Transverse colon (tissue), 4 donors: ENCODE measurements around the gene NPRL2. TPM values are rescaled to one million over a fixed set of nuclear protein-coding genes. Genes with fewer than 3 reads are reported as not detected.
A peak's percentile ranks its signal among the peaks of the same experiment; 100 is the strongest.

Experiments used
- DNase-seq: peaks from one replicate; pipeline ENCODE4 v3.0.0-alpha.2; 2019
- H3K27ac ChIP-seq, 4 donors: fragments of 200-600 bp; sonication (generic); 2 replicates each; pipeline ENCODE4 v1.5.1; 2016 to 2018; ENCODE audit warnings: inconsistent platforms in 4 of 4
- H3K27me3 ChIP-seq: fragments of 200-600 bp; sonication (generic); 2 replicates; pipeline ENCODE4 v1.5.1; 2017; ENCODE audit warnings: inconsistent platforms
- H3K36me3 ChIP-seq, 4 donors: fragments of 200-600 bp; sonication (generic); 2 replicates each; pipeline ENCODE4 v1.5.1; 2017 to 2019; ENCODE audit warnings: inconsistent platforms in 4 of 4
- H3K4me1 ChIP-seq, 4 donors: fragments of 200-600 bp; sonication (generic); 2 replicates each; pipeline ENCODE4 v1.5.1; 2017 to 2020; ENCODE audit warnings: inconsistent platforms in 4 of 4
- H3K4me3 ChIP-seq, 4 donors: fragments of 200-600 bp; sonication (generic); 1 replicate in 1 of 4; 2 replicates in 3 of 4; pipeline versions ENCODE4 v1.5.1 to v1.6.1; 2017 to 2019; ENCODE audit warnings: inconsistent platforms in 4 of 4
- H3K9me3 ChIP-seq, 2 donors: fragments of 200-600 bp; sonication (generic); 2 replicates each; pipeline ENCODE4 v1.5.1; 2017 to 2019; ENCODE audit warnings: inconsistent platforms in 2 of 2
- CTCF ChIP-seq, 5 experiments: fragments of 200-600 bp in 3 of 5; fragments of 450-650 bp in 2 of 5; sonication (generic) in 3 of 5; IDR thresholded peaks; 1 replicate in 2 of 5; 2 replicates in 3 of 5; pipeline ENCODE4 v1.5.1; 2016 to 2017; ENCODE audit warnings: antibody characterized with exemption in 5 of 5, inconsistent platforms in 3 of 5, mild to moderate bottlenecking in 2 of 5, moderate library complexity in 1 of 5
- EP300 ChIP-seq: sonication (generic); formaldehyde crosslinking; IDR thresholded peaks from one replicate; pipeline ENCODE4 v1.6.1; 2017; ENCODE audit warnings: antibody characterized with exemption, low read depth
- POLR2A ChIP-seq: fragments of 450-650 bp; IDR thresholded peaks from one replicate; pipeline ENCODE4 v1.6.1; 2016; ENCODE audit warnings: antibody characterized with exemption, mild to moderate bottlenecking, moderate library complexity
- POLR2AphosphoS5 ChIP-seq, 3 donors: sonication (generic); formaldehyde crosslinking; IDR thresholded peaks; one replicate each; pipeline ENCODE4 v1.6.1; 2016; ENCODE audit warnings: antibody characterized with exemption in 3 of 3
- WGBS, 2 donors: methylation state at CpG; one replicate each; pipeline ENCODE4 v1.1.5; 2018; ENCODE audit warnings: low coverage in 1 of 2; 5-methylcytosine and 5-hydroxymethylcytosine counted together
- in situ Hi-C, 4 donors: fragments of 200-750 bp; cut with MboI; loops; one replicate each; pipeline versions ENCODE4 v1.15.0 to v1.15.1; 2017; ENCODE audit warnings: low sequenced_read_pairs in 3 of 4, low pct_ligation_motif_present in 1 of 4, low pct_unique_long_range_greater_than_20kb in 1 of 4
- intact Hi-C: fragments of 100-400 bp; cut with DNase I; formaldehyde crosslinking; loops from one replicate; pipeline ENCODE4 v1.15.1; 2023; ENCODE audit warnings: low total_unique reads
- total RNA-seq, 4 donors: library from RNA; depleted of rRNA; stranded (reverse); fragments of >200 nt; gene quantifications; one replicate each; pipeline ENCODE4 v1.1.0, GENCODE V29; 2016

Gene NPRL2
- total RNA-seq, 4 donors from 2014 or later, result 6.0 to 29.2 (median 13.1) TPM

- DNase-seq, result no peak
- WGBS, 2 donors, result 1% methylated on average over 21 of the region's 31 CpGs; no CpG with 5 or more reads in 1 of the 2 donors
- Histone ChIP-seq H3K4me3 (peak overlapping the region; percentile 49 to 91 (median 60)), H3K36me3 (peaks cover 0 to 1% (median under 1%) of the 10 kb centered on the region in 4 donors), H3K4me1 (peaks cover 26 to 71% (median 58%) of the 10 kb centered on the region in 4 donors), H3K27ac (peak overlapping the region; percentile 93 to 99 (median 98)), H3K9me3 (no peaks in the 10 kb centered on the region), H3K27me3 (no peaks in the 10 kb centered on the region)
- in situ Hi-C loops (no loop called here), intact Hi-C loops (loop anchor here (10.0 kb wide), 1 partner anchor 1948 kb away; the partner anchor contains the start of gene GLYCTK)
- TF ChIP-seq CTCF (IDR thresholded peaks at IDR 0.05), result peak in 1 of 5 experiments; percentile 26
- no peak for TF ChIP-seq EP300
These were observed 14.0 kb downstream of the NPRL2 start for GRCh38 chr3:50336452-50337174.

- H3K4me3 ChIP-seq, result no peak overlapping the region
- H3K9me3 ChIP-seq, result no peaks in the 10 kb centered on the region
- WGBS, 2 donors, result 44 to 60% methylated on average over 2 to 5 of the region's 5 CpGs
- DNase-seq, result no peak
- peak overlapping the region; percentile 93 to 99 (median 98) for H3K27ac ChIP-seq
- in situ Hi-C loops, result no loop called here
- peaks cover 20 to 50% (median 43%) of the 10 kb centered on the region in 4 donors for H3K4me1 ChIP-seq
- intact Hi-C loops, result loop anchor here (10.0 kb wide), 1 partner anchor 1950 kb away; the partner anchor contains the start of gene GLYCTK
- H3K36me3 ChIP-seq, result peaks cover 0 to 21% (median 5%) of the 10 kb centered on the region in 4 donors
- no peak for TF ChIP-seq POLR2A
- TF ChIP-seq POLR2AphosphoS5 (IDR thresholded peaks at IDR 0.05), result no peak
- no peak for TF ChIP-seq CTCF (IDR thresholded peaks at IDR 0.05)
- TF ChIP-seq EP300, result no peak
- H3K27me3 ChIP-seq, result no peaks in the 10 kb centered on the region
These were observed 16.1 kb downstream of the NPRL2 start for GRCh38 chr3:50334339-50335075.

GRCh38 chr3:50333744-50334328 is 16.7 kb downstream of the NPRL2 start:
- no peak for DNase-seq
- no peaks in the 10 kb centered on the region for H3K27me3 ChIP-seq
- in situ Hi-C loops (no loop called here), intact Hi-C loops (loop anchor here (10.0 kb wide), 1 partner anchor 1951 kb away; the partner anchor contains the start of gene GLYCTK)
- H3K4me1 ChIP-seq, result peaks cover 20 to 50% (median 44%) of the 10 kb centered on the region in 4 donors
- TF ChIP-seq POLR2AphosphoS5 (IDR thresholded peaks at IDR 0.05) (no peak), CTCF (IDR thresholded peaks at IDR 0.05) (no peak), POLR2A (no peak), EP300 (no peak)
- H3K27ac ChIP-seq, result peak overlapping the region; percentile 93 to 99 (median 98)
- no peaks in the 10 kb centered on the region for H3K9me3 ChIP-seq
- H3K4me3 ChIP-seq, result no peak overlapping the region
- H3K36me3 ChIP-seq, result peaks cover 0 to 22% (median 5%) of the 10 kb centered on the region in 4 donors
- WGBS, 2 donors, result 66 to 93% methylated on average over 5 to 12 of the region's 12 CpGs
